ENCODE measurements around the gene CCDC85B.
"Not testable (repeated sequence)": the region's sequence is repeated elsewhere in the genome, so short reads cannot be mapped to it uniquely, and the experiment has no call there.

CCDC85B gene

DNA sequence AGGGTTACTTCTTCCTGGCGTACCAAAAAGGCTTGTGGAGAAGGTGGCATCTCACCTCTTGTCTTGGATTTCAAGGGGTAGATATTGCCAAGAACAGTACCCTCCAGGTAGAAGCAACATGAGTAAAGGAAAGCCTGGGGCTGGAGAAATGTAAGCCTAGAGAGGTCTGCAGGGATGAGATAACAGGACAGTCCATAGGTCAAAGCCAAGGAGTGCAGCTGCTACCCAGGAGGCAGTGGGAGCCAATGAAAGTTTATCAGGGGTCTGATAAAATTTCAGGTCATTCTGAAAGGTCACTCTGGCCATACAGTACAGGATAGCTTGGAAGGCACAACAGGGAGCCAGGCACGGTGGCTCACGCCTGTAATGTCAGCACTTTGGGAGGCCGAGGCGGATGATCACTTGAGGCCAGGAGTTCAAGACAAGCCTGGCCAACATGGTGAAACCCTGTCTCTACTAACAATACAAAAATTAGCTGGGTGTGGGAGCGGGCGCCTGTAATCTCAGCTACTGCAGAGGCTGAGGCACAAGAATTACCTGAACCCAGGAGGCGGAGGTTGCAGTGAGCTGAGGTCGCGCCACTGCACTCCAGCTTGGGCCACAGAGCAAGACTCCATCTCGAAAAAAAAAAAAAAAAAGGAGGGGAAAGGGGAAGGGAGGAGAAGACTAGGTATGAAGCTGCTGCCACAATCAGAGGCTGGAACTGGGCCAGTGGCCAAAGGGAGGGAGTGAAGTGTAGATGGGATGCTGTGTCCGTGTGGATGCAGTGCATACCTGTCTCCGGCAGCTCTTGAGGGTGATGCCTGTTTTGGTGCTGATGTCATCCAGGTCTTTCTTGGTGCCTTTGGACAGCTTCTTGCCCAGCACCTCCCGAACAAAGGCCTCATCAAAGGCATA, 3.4 kb upstream of the CCDC85B start:
- DNase-seq (ENCODE audit: low read depth, low spot score) = no peak

DNA sequence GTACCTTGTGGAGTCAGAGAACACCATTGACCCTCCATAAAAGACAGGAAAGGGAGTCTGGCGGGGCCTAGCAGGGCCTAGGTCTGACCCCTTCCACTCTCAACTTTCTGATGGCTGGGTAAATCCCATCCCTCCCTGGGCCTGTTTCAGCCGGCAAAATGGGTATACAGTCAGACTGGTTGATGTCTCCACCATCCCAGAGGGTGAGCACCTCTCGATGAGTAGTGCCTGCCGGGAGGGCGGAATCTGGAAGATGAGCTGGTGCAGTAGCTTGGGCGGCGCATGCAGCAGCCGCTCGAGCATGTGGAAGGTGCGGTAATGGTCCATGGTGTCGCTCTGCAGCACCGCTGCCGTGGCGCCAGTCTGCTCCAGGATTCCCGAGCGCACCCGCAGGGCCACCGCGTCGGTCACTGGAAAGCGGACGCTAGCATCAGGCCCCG, 2.7 kb upstream of the CCDC85B start:
- no peak for DNase-seq (ENCODE audit: low read depth, low spot score)

GRCh38 chr11:65888163-65888814, 2.2 kb upstream of the CCDC85B start, which contains the start of gene FIBP:
TSS of gene FIBP (minus strand) at chr11:65888471. CDS start at chr11:65888418, 53 bp downstream.
- DNase-seq (ENCODE audit: low read depth, low spot score) = peak; percentile 93

DNA sequence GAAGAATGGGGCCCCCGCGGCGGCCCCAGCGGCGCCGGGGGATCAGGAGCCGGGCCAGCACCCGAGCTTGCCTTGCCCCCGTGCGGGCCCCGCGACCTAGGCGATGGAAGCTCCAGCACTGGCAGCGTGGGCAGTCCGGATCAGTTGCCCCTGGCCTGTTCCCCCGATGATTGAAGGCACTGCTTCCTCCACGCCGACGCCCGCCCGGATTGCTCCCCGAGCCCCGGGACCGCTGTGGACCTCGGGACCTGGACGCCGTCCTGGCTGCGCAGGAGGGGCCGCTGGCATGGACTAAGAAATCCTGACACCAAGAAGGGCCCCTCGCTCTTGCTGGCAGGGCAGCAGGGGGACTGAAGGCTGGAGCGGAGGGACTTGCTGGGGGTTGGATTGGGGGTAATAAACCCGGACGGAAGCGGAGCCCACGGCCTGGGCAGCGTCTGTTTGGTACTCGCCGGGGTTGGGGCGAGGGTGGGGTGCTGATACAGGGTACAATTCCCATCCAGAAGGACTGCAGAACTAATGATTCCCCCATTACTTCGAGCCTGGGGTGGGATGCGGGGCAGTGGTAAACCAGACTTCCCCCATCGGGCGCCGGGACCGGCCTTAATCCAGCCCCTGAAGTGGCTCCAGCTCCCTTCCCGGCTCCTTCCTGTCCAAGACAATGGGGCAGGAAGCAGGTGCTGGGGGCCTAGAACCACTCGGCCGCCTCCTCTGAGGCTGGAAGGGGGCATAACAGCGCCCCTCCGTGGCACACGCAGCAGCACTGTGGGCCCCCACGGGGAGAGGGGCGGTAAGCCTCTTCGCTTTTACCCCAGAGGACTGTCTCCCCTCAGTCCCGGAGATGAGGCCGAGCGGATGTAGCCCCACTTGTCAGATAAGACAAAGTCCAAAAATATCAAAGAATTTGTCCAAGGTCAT, 1.0 kb downstream of the CCDC85B start:
- DNase-seq (ENCODE audit: low read depth, low spot score) = no peak

DNA sequence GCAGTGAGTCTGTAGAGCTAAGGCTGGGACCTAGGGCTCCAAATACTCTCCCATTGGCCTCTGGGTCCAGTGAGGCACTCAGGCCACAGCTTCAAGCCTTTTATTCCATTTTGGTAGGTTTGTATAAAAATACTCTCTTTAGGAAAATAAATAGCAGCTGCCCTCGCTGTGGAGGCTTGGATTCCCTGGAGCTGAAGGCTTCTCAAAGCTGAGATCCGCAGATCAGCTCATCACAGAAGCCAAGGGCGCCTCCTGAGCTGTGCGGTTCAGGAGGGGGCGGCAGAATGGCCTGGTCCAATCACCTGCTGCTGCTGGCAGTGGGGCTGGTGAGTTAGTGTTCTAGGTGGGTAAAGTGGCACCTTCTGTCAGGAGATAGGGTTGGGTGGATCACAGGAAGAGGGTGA, 1.7 kb downstream of the CCDC85B start:
- DNase-seq (ENCODE audit: low read depth, low spot score) = not testable (repeated sequence)

DNA sequence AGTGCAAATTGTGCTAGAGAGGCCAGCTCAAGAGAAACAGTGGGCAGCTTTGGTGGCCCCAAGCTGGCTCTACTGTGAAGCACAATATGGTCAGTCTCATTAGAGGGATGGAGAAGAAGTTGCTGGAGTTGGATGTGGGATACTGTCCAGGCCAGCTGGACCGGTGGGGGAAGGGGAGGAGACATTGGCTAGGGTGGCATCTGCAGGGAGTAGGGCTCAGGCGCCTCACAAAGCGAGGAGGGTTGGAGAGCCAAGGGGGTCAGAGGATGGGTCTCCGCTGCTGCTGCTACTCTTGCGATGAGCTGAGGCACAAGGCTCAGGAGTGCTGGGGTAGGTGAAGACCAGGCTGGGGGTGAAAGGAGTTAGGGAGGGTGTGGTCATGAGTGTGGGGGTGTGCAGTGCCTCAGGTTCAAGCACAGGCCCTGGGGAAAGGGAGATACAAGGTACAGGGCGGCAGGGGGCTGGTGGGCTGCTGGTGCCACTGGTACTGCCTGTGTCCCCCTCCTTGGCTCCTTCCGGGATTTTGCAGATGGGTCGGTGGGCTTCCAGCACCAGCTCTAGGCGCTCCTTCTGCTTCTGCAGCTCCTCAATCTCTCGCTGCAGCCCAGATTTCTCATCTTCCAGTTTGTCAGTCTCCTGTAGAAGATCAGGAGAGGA, 2.3 kb downstream of the CCDC85B start:
- DNase-seq (ENCODE audit: low read depth, low spot score) = no peak

GRCh38 chr11:65894034-65894591, 3.6 kb downstream of the CCDC85B start:
- no peak for DNase-seq (ENCODE audit: low read depth, low spot score)

- DNase-seq (ENCODE audit: low read depth, low spot score) = no peak
Observed at GRCh38 chr11:65895482-65895981, 5.1 kb downstream of the CCDC85B start.

- no peak for DNase-seq (ENCODE audit: low read depth, low spot score)
Observed at GRCh38 chr11:65896034-65896999, 5.8 kb downstream of the CCDC85B start.

DNA sequence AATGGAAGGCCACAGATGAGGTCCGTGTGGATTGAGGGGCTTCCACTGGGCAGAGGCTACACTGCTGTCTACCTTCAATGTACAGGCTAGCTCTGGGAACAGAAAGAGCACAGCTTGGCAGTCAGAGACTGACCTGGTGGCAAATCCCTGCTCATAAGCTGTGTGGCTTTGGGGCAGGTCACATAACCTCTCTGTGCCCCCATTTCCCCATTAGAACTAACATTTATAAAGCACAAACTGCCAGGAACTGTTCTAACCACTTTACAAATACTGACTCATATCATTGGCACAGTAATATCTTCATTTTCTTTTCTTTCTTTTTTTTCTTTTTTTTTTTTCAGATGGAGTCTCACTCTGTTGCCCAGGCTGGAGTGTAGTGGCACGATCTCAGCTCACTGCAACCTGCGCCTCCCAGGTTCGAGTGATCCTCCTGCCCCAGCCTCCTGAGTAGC, 6.6 kb downstream of the CCDC85B start:
- no peak for DNase-seq (ENCODE audit: low read depth, low spot score)

- no peak for DNase-seq (ENCODE audit: low read depth, low spot score)
Observed at GRCh38 chr11:65898656-65899355, 8.3 kb downstream of the CCDC85B start.

- DNase-seq (ENCODE audit: low read depth, low spot score) = peak; percentile 54
Observed at GRCh38 chr11:65899356-65900124, 9.1 kb downstream of the CCDC85B start.

- peak; percentile 89 for DNase-seq (ENCODE audit: low read depth, low spot score)
Observed at GRCh38 chr11:65900125-65900898, 9.8 kb downstream of the CCDC85B start, which contains the start of gene FOSL1. TSS of gene FOSL1 (minus strand) at chr11:65900388. CDS start at chr11:65900339, 49 bp downstream.

GRCh38 chr11:65900899-65901180, 10.4 kb downstream of the CCDC85B start:
- no peak for DNase-seq (ENCODE audit: low read depth, low spot score)

DNA sequence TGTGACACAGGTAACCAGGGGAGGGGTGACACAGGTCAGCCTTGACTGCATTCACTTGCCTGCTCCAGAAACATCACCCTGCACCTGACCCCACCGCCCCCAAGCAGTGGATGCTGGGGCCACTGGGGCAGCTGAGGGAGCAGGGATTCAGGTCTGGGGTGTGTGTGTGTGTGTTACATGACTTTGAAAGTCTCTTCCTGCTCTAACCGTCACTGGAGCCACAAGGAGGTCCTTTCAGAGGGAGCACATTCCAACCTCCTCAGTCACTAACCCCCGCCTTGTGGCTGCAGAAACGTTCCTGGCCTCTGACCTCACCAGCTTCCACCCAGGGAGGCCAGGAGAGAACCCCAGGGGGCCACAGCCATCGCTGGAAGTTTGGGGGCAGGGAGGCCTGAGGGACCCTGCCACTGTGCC, 12.6 kb downstream of the CCDC85B start:
- DNase-seq (ENCODE audit: low read depth, low spot score) = no peak

DNA sequence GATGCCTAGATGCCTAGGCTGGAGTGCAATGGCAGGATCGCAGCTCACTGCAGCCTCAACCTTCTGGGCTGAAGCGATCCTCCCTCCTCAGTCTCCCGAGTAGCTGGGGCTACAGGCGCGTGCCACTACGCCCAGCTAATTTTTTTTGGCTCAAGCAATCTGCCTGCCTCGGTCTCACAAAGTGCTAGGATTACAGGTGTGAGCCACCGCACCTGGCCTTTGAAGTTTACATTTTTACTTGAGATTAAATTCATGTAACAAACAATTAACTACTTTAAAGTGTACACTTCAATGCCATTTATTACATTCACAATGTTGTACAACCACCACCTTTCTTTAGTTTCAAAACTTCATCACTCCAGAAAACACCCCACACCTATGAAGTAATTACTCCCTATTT, 13.2 kb downstream of the CCDC85B start:
- DNase-seq (ENCODE audit: low read depth, low spot score) = no peak

GRCh38 chr11:65906602-65907001, 16.1 kb downstream of the CCDC85B start:
- DNase-seq (ENCODE audit: low read depth, low spot score) = no peak

All from activated naive CD8-positive, alpha-beta T cell treated with anti-CD3 and anti-CD28 coated beads, Interleukin-2, amount 50 U/mL, for 16 hours (primary cell).